ENCODE results near the gene ELK3. TPM values are rescaled to one million over a fixed set of nuclear protein-coding genes. Genes with fewer than 3 reads are reported as not detected.

Gene ELK3
- total RNA-seq, result 50.9 and 70.6 TPM in 2 replicates

DNA sequence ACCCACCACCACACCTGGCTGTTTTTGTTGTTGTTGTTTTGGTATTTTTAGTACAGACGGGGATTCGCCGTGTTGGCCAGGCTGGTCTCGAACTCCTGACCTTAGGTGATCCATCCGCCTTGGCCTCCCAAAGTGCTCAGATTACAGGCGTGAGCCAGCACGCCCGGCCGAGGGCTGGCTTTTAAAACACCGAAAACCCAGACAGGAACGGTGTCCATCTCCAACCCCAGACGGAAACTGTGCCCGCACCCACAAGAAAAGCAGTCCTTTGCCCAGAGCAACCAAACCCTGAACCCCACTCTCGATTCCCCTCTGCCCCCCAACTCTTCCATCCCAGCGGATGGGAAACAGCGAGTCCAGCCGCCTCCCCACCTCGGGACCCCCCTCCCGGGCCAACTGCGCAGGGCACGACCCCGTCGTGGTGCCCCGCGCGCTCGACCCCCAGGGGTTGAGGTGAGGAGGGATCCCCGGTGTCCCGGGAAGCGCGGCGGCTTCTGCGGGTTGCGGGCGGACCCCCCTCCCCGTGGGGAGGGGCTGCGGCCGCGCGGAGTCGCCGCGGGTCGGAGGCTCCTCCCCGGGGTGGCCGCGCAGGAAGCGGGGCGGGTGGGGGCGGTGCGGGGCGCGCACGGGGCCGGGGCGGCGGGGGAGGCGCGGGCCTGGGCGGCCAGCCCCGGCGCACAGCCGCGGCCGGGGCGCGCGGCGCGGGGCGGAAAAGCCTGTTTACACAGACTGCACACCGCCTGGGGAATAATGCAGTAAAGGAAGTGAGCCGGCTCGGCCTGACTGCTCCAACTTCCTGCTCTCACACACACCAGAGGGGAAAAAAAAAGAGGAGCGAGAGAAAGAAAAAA is at the start of gene ELK3:
ELK3 (plus strand) TSS at position 651 of the 851 bp plus-strand sequence.
- no peak for DNase-seq (ENCODE audit: extremely low read depth, low read depth, low spot score)

DNA sequence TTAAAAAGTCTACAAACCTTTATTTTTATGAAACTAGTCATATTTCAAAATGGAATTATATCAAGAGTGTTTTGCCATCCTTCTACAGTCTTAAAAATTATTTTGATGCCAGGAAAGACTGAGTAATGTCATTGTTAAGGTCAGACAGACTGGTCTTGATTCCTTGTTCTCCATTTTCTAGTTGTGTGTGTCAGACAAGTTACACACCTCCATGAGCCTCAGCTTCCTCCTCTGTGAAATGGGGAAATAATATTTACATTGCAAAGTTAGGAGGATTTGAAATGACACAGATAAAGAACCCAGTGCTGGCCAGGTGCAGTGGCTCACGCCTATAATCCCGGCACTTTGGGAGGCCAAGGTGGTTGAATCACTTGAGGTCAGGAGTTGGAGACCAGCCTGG is 47.4 kb upstream of the ELK3 start:
- DNase-seq (ENCODE audit: extremely low read depth, low read depth, low spot score), result no peak

DNA sequence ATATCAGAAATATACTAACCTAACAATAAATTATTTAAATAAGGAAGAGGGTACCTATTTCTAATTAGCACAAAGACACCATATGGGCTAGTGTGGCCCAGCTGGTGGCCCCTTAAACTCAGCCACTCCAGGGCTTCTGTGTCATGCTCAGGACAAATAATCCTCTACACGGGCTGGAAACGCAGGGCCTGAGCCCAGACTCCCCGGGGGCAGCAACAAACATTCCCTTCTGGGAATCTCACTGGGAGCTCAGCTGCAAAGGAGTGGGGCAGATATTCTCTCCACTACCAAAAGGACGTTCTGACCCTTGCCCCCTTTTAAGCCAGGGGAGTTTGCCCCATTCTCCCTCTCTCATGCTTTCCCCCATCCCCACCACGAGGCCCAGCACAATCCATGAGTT is 43.7 kb upstream of the ELK3 start:
- no peak for DNase-seq (ENCODE audit: extremely low read depth, low read depth, low spot score)

DNA sequence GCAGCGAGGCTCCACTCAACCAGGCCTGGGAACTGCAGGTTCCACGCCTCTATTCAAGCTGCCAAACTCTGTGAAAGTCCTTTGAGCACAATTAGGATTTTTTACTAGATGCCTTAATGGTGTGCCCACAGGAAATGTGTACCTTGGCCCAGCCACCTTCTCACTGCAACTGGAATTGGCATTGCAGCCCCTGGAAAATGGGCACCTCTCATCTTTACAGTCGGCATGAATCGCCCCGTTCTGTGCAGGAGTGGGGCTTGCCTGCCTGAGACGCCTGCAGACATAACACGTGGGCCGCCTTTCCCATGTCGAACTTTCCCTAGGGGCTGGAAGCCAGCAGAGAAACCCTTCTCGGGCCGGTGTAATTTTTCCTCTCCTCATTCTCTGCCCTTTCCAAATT is 42.0 kb upstream of the ELK3 start:
- DNase-seq (ENCODE audit: extremely low read depth, low read depth, low spot score), result no peak

DNA sequence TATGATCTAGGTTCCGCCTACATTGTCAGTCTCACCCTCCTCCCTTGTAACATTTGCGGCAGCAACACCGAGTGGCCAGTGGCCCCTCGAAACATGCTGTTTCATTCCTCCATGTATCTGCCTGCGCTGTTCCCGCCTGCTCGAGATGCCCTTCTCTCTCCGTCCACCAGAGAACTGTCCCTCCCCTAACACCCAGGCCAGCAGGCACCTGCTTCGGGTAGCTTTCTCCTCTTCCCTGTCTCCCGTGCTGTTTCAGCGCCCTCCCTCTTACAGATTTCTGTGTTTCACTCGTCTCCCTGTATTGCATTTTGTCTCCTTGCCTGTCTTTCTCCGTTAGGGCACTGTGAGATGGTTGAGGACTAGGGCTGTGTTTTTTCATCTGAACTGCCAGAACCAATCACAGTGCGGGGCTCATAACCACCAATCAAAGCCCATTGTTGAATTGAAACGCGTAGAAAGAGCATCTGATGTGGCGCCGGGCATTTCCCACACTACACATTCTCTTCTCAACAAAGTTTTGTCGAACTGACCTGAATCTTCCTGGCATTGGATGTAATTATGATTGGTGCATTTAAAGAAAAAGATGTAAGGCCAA is 40.9 kb upstream of the ELK3 start:
- no peak for DNase-seq (ENCODE audit: extremely low read depth, low read depth, low spot score)

DNA sequence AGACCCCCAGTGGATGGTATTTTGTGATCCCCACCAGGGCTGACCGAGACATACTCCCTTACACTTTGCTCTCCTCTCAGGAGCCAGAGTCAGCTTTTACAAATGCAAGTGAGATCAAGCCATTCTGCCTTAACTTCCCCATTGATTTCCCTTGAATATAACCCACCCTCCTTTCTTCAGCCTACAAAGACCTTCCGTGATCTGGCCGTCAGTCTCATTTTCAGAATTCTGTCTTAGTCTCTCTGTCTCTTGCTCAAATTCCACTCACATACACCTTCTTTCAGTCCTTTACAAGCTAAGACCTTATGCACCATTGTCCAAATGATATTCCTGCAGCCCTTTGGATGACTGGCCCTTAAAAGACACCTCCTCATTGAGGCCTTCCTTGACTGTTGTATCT is 39.0 kb upstream of the ELK3 start:
- no peak for DNase-seq (ENCODE audit: extremely low read depth, low read depth, low spot score)

DNA sequence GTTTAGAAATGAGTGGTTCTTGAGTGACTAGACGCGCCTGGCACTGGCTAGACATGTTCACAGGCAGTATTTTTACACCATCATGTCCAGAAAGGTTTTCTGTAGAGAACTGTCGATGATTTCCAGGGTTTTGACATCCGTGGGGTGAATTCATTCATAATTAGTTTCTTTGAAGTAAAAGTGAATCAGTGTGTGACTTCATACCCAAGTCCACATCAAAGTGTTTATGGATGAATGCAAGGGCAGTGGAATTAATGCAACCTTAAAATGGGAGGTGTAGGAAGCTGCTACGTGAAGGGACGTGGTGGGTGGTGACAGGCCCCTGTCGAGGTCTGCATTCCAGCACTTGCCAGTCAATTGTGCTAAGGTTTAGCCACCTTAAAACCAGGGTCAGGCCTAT is 38.4 kb upstream of the ELK3 start:
- no peak for DNase-seq (ENCODE audit: extremely low read depth, low read depth, low spot score)

DNA sequence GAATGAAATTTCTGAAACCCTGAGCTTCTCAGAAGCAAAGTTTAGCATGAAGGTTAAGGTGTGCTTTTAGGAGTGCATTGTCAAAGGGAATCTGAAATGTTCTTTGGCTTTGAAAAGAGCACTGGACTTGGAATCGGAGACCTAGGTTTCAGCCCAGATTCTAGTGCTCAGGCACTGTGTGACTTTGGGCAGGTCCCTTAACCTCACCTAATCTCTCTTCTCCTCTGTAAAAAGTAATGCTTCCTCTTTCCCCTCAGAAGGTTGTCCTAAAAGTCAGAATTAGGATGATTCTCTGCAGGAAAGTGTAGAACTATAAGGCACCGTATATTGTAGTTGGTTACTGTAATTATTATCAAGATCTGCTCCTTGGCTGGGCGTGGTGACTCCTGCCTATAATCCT is 38.0 kb upstream of the ELK3 start:
- no peak for DNase-seq (ENCODE audit: extremely low read depth, low read depth, low spot score)

DNA sequence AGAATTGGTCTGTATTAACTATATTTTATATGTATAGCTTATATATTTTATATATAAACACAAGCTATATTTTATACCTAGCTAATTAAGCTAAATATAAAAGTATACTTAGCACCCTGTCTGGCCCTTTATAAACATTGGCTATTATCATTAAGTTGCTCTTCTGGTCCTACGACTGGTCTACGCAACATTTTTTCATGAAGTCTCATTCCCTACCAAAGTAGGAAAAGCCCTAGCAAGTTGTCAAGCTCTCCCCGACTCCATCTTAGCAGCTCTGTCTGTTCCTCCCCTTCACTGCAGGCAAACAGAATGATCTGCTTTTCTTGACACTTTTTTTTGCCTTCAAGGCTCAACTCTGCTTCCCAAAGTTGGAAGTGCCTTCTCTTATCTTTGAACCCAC is 36.7 kb upstream of the ELK3 start:
- DNase-seq (ENCODE audit: extremely low read depth, low read depth, low spot score), result no peak

DNA sequence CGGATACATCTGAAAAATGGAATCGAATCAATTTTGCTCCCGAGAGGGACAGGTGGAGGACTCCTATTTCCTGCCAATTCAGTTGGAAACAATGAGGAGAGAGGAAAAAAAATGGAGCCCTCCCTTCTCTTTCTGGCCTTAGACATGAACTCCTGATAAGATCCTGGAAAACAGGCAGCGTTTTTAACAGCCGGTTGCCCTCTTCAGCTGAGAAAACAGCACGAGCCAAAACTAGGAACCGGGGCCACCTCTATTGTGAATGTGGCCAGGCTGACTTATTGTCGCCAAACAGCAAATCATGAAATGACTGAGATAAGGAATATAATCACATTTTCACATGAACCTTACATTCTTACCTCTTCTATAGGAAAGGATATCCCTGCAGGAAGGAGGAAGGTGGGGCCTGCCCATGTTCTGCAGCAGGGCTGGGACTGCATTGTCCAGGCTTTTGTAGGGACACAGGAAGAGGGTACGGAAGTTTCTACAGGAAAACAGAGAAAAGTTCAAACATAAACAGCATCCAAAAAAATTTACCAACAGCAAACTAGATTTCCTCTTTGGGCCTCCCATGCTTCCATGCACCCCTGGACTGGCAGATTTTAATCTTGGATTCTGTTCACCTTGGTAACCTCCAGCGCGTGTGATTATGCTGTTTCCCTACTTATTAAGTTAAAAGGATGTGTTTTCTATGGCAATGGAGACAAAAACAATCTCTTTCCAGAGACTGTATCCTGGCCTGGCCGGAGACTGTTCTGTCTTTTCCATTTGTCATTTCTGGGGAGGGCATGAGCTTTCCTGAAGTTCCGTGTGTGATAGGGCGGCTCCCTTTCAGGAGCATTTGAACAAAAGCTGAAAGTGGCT is 29.0 kb upstream of the ELK3 start:
- peak; percentile 78 for DNase-seq (ENCODE audit: extremely low read depth, low read depth, low spot score)

DNA sequence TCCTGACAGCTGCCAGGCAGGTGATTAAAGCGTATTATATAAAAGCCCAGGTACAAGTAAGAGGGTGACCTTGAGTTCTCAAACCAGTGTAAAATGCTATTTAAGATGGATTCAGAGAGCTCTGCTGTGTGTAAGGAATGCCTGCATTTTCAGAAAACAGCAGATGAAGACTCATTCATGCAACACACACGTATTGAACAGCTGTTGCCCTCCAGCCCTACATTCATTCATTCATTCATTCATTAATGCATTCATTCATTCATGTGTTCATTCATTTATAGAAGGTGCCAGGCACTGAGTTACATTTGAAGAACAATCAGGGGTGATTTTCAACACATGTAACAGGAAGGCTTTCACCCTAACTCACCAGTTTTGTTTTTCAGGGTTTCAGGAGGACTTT is 27.4 kb upstream of the ELK3 start:
- no peak for DNase-seq (ENCODE audit: extremely low read depth, low read depth, low spot score)

DNA sequence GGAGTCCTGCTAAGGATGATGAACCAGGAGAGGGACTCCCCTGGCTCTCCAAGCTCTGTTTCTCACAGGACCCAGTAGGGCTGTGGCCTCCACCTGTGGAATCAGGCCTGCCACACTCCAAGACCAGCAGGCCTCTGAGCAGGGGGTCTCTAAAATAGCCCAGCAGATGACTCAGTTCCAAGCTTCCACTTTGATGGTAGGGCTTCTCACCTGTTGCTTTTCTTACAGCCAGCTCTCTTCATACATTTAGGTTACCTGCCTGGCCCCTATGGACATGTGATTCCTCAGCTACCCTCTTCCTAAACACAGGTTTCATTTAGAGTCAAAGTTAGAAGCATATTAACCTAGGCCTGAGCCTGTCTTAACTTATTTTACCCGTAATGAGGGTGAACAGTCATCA is 26.7 kb upstream of the ELK3 start:
- no peak for DNase-seq (ENCODE audit: extremely low read depth, low read depth, low spot score)

DNA sequence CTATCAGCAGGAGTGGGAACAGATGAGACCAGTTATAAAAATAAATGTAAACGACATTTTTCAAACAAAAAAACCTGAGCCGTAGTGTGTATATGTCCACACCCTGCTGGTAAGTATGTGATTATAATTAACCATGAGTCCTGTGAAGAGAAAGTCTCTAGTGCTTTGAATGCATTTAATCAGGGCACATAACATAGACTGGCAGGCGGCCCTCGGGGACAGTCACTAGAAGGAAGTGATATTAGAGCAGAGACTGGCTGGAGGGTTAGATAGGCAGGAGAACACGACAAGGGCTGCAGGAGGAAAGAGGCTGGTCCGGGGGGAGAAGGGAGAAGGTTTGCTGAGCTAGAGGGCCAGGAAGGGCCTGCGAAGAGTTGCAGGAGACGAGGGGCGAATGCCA is 23.8 kb upstream of the ELK3 start:
- no peak for DNase-seq (ENCODE audit: extremely low read depth, low read depth, low spot score)

DNA sequence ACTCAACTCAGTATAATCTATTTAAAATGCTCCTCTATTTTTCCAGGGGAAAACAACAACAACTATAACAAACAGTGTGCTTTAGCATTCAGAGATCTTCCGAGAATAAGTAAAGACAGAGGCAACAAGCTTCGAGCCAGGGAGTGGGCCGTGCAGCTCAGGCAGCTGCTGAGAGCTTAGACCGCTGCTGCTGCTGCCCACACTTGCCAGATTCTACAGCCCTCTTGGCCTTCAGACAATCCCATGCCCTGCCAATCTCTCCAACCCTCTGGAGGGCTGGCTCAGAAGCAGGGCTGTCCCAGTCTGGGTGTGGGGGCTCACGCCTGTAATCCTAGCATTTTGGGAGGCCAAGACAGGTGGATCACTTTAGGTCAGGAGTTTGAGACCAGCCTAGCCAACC is 23.4 kb upstream of the ELK3 start:
- DNase-seq (ENCODE audit: extremely low read depth, low read depth, low spot score), result no peak

DNA sequence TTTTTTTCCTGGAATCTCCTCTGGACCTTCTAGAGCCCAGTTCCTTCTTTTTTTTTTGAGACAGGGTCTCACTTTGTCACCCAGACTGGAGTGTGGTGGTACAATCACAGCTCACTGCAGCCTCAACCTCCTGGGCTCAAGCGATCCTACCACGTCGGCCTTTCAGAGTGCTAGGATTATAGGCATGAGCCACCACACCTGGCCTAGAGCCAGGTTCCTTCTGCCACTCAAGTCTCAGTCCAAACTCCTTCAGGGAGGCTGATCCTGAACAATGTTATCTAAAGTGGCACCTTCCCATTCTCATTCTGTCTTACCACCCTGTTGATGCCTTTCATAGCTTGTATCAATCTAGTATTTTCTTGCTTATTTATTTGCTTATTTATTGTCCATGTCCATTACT is 22.3 kb upstream of the ELK3 start:
- DNase-seq (ENCODE audit: extremely low read depth, low read depth, low spot score), result no peak

DNA sequence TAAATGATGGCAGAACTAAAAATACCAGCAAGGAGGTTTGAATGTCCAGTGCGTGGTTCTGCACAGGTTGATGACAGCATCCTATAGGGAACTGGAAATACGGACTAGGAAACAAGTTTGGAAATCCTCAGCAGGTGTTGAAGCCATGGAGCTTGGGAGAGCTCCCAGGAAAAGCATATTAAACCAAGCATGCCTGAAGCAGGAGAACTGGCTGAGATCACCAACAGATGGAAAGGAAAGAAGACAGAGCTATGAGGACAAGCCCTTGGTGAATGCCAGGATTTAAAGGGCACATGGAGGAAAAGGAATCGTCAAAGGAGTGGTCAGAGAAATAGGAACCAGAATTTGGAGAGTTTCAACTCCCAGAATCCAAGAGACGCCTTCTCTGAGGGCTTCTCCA is 21.2 kb upstream of the ELK3 start:
- DNase-seq (ENCODE audit: extremely low read depth, low read depth, low spot score), result no peak

DNA sequence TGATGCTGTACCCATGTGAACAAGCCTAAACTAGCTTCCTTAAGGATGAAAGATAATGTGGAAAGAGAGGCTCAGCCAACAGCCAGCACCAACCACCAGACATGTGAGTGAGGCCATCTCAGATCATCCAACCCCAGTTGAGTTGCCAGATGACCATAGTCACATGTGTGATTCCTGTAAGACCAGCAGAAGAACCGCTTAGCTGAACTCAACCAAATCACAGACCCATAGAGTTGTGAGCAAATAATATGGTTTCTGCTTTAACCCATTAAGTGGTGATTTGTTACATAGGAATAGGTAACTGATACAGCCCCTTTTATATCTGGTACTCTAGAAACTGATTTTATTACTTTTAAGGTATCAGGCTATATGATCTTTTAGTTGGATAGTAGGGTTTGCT is 17.6 kb upstream of the ELK3 start:
- DNase-seq (ENCODE audit: extremely low read depth, low read depth, low spot score), result no peak

DNA sequence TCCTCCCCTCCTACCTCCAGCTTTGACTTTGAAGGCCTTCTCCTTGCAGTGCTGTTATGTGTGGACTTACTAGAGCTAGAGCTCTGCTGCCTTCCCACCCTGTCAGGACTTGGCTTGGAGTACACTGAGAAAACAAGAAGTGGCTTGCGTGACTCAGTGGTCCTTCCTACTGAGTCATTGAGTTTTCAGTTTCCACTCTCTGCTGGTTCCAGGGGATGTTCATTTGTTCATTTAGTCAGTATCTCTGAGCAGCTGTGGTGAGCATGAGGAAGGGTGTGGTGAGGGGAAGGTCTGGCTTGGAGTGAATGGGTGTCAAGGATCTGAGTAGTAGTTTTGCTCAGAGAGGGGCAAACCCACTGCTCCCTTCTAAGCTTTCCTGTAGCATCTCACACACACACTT is 17.2 kb upstream of the ELK3 start:
- DNase-seq (ENCODE audit: extremely low read depth, low read depth, low spot score), result no peak

DNA sequence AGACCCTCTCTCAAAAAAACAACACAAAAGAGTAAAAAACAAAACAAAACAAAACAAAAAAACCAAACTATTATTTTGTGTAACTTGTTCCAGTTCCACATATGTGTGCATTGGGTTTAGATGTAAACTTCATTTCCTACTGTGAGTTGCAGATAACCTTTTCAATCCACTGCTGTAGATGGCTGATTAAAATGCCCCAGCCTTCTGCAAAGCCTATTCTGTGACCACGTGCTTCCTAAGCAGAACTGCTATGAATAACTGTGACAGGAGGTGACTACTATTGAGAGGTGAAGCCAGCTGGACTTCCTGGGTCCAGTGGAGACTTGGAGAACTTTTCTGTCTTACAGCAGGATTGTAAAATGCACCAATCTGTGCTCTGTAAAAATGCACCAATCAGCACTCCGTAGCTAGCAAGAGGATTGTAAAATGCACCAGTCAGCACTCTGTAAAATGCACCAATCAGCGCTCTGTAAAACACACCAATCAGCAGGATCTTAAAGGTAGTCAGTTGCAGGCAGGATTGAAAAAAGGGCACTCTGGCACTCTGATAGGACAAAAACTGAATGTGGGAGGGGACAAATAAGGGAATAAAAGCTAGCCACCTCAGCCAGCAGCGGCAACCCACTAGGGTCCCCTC is 10.3 kb upstream of the ELK3 start:
- DNase-seq (ENCODE audit: extremely low read depth, low read depth, low spot score), result no peak

DNA sequence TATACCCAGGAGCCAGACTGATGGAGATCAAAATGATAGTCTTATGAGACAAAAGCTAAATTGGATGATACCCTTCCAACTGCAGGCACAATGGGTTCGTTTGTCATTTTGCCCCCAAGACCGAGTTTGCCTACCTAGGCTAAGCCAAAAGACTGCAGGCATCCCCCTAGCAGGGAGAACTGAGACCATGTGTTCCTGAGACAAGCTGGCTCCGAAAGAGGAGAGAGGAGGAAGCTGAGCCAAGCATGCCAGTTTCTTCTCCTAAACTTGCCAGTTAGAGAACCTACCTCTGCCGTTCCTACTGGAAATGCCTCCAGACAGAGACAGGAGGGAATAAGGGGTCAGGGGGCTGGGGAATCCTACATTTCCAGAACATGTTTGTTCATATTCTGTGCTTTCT is 8.3 kb upstream of the ELK3 start:
- no peak for DNase-seq (ENCODE audit: extremely low read depth, low read depth, low spot score)

DNA sequence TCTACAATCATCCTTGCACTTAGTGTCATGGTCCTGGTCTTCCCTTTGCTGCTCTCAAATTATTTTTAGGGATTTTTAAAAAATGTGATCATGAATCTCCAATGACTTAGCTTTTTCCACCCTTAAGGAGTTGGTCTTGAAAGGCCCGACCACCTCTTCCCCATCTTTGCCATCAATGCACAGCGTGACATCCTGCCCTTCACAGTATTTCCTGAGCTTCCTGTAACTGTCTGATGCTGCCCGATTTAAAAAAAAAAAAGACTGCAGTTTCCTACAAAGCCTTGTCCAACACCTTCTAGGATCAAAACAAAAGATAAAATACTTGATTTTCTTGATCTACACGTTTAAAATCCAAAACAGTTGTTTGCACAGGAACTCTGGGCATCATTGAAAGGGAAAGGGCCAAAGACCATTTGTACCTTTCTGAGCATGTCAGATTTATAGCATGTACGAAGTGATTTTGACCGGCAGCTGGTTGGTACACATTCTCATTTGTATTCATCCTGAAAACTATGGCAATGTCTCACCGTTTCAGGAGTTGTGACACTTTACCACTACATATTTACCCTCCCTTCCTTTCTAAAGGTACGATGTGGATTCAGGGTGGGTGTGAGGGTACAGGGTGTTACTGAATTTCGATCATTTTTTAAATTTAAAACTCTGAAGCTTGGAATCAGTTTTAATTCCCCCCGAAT is 7.4 kb upstream of the ELK3 start:
- DNase-seq (ENCODE audit: extremely low read depth, low read depth, low spot score), result no peak
